Spinal cord (tissue), 10 donors: Measurements from ENCODE around the gene CLK1. TPM values are rescaled to one million over a fixed set of nuclear protein-coding genes. Genes with fewer than 3 reads are reported as not detected.
"Not testable (repeated sequence)": the region's sequence is repeated elsewhere in the genome, so short reads cannot be mapped to it uniquely, and the experiment has no call there.

Experiments used
- DNase-seq, 6 donors: peaks; one replicate each; pipeline versions ENCODE4 v3.0.0 to v3.0.0-alpha.2; 2013 to 2015; ENCODE audit warnings: low spot score in 6 of 6, low read depth in 4 of 6
- H3K27ac ChIP-seq: one replicate; pipeline ENCODE4 v1.5.1; 2013; ENCODE audit warnings: low read depth, low read length, control low read depth
- H3K27me3 ChIP-seq: one replicate; pipeline ENCODE4 v1.6.1; 2013; ENCODE audit warnings: low read length; ENCODE audit not compliant: control insufficient read depth, insufficient read depth
- H3K36me3 ChIP-seq: one replicate; pipeline ENCODE4 v1.6.1; 2013; ENCODE audit warnings: low read length; ENCODE audit not compliant: control insufficient read depth, insufficient read depth
- H3K4me1 ChIP-seq: one replicate; pipeline ENCODE4 v1.6.1; 2013; ENCODE audit warnings: low read length; ENCODE audit not compliant: control insufficient read depth, insufficient read depth
- H3K4me3 ChIP-seq: one replicate; pipeline ENCODE4 v1.5.1; 2013; ENCODE audit warnings: low read depth, low read length, control low read depth
- H3K9me3 ChIP-seq: one replicate; pipeline ENCODE4 v1.6.1; 2013; ENCODE audit warnings: low read length; ENCODE audit not compliant: control insufficient read depth, insufficient read depth
- WGBS: methylation state at CpG from one replicate; pipeline ENCODE4 v1.1.5; 2013; ENCODE audit warnings: missing lambda C conversion rate; ENCODE audit not compliant: insufficient coverage; 5-methylcytosine and 5-hydroxymethylcytosine counted together
- long read RNA-seq, 4 donors: transcript quantifications; one replicate each; lab custom pipeline, GENCODE V29; 2026
- polyA plus RNA-seq, 2 donors: library from polyadenylated mRNA; unstranded; fragments of 120-200 nt; gene quantifications; one replicate each; pipeline ENCODE4 v1.2.1, GENCODE V29; 2013; ENCODE audit not compliant: insufficient read length in 2 of 2
- total RNA-seq, 2 donors: library from RNA; depleted of rRNA in 1 of 2; stranded (reverse); fragments of 120-200 nt in 1 of 2; fragments of >200 nt in 1 of 2; gene quantifications; one replicate each; pipeline versions ENCODE4 v1.2.3 to v1.2.4, GENCODE V29; 2013 to 2014
- donor health status: healthy.

The CLK1 gene
- 100 to 1,000 TPM; 170 to 220 TPM for total RNA-seq
- 100 to 1,000 TPM; 203 to 207 TPM for polyA plus RNA-seq
- long read RNA-seq, donor 1, transcript CLK1-210 (11 exons, 3,208 nt) = major isoform, 42 of 145 reads
- long read RNA-seq, donor 1, transcript CLK1-201 (13 exons, 1,888 nt) = minor isoform, 17 of 145 reads
- long read RNA-seq, donor 1, transcript CLK1-208 (2 exons, 484 nt) = minor isoform, 6 of 145 reads
- long read RNA-seq, donor 1, partial matches to known transcripts = 69 of 145 reads
- long read RNA-seq, donor 1, other reads (novel, unspliced or antisense) = 0 of 145 reads
- long read RNA-seq, donor 2, partial matches to known transcripts = 8 of 15 reads
- long read RNA-seq, donor 2, other reads (novel, unspliced or antisense) = 0 of 15 reads
- long read RNA-seq, donor 3, partial matches to known transcripts = 13 of 27 reads
- long read RNA-seq, donor 3, other reads (novel, unspliced or antisense) = 0 of 27 reads
- long read RNA-seq, donor 4, transcript CLK1-208 (2 exons, 484 nt) = minor isoform, 14 of 253 reads
- long read RNA-seq, donor 4, transcript CLK1-210 (11 exons, 3,208 nt) = major isoform, 32 of 253 reads
- long read RNA-seq, donor 4, transcript CLK1-201 (13 exons, 1,888 nt) = minor isoform, 31 of 253 reads
- long read RNA-seq, donor 4, transcript CLK1-204 (12 exons, 1,682 nt) = minor isoform, 9 of 253 reads
- long read RNA-seq, donor 4, partial matches to known transcripts = 145 of 253 reads
- long read RNA-seq, donor 4, other reads (novel, unspliced or antisense) = 0 of 253 reads

DNA sequence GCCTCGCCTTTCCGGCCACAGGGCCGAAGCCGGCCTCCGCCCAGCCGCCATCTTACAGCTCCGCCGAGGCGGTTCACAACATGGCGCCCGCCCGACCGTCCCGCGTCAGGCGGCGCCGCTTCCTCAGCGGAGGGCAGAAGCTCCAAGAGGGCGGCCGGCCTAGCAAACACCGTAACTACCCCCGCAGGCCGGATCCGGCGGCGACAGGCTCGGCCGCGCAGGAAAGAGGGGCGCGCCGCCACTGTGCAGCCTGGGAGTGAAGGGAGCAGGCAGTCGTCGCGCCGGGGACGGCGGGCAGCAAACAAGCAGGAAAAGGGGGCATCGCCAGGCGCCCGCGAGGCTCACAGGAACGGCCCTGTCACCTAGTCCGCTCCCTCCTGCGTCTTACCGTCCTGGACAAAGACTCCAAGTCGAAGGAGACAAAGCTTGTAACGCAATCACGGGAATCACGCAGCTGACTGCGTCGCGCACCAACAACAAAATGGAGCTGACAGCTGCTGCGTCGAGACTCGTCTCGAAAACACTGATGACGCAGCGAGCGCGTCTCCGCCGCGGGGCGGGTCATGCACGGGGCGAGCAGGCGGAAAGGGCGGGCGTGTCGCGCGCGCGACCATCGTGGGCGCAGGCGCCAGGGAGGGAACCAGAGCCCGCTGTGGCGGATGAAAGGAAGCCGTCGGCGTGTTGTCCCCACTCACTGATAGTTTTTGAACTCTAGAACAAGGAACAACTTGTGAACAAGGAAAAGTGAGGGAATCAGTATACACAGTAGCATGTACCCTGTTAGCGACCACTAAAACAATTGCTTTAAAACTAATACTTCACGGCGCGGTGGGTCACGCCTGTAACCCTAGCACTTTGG, at the start of gene CLK1:
CLK1 (minus strand) TSS at position 483 of the 859 bp plus-strand sequence. CDS start 2,796 bp downstream, outside the sequence.
- H3K4me3 ChIP-seq = peak within 1 kb of the TSS; percentile 93
- no peaks in the 10 kb centered on the region for H3K36me3 ChIP-seq
- H3K27me3 ChIP-seq = no peaks in the 10 kb centered on the region
- no peaks in the 10 kb centered on the region for H3K9me3 ChIP-seq
- under 1% methylated on average over 82 of the region's 89 CpGs for WGBS
- peaks cover 4% of the 10 kb centered on the region for H3K4me1 ChIP-seq
- peak; percentile 89 to 98 (median 93) for DNase-seq
- H3K27ac ChIP-seq = peak within 1 kb of the TSS; percentile 99

DNA sequence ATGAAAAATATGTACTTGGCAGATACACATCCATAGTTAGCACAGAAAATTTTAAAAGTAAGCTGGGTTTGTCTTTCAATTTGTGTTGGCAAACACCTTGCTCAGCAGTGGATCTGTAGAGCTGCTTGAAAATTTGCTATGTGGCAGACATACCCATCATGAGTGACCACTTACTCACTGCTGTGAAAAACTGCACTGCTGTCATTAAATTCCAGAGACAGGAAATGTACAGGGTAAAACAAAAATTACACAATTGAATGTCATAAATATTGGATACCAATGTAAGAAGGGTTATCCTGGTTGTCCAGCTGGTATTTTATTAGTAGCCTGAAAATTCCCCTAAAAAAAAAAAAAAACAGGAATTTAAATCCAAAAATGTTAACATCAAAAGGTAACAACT, 49.2 kb upstream of the CLK1 start:
- Histone ChIP-seq H3K4me3 (no peak overlapping the region), H3K9me3 (no peaks in the 10 kb centered on the region), H3K4me1 (no peaks in the 10 kb centered on the region), H3K27ac (no peak overlapping the region), H3K36me3 (peaks cover 36% of the 10 kb centered on the region), H3K27me3 (no peaks in the 10 kb centered on the region)
- no peak for DNase-seq

DNA sequence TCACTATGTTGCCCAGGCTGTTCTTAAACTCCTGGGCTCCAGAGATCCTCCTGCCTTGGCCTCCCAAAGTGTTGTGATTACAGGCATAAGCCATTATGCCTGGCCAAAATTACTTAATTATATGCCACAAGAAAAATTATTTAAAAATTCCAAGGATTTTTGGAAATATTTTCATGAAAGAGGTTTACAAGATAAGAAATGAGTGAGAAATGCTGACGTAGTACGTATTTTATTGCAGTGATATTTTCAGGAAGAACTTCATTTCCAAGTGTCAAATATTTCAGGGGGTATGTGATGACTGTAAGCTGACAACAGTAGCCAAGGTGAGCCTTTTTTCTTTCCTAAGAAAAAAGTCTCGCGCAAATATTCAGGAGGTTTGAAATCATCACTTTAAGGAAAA, 45.5 kb upstream of the CLK1 start:
- H3K27me3 ChIP-seq = no peaks in the 10 kb centered on the region

DNA sequence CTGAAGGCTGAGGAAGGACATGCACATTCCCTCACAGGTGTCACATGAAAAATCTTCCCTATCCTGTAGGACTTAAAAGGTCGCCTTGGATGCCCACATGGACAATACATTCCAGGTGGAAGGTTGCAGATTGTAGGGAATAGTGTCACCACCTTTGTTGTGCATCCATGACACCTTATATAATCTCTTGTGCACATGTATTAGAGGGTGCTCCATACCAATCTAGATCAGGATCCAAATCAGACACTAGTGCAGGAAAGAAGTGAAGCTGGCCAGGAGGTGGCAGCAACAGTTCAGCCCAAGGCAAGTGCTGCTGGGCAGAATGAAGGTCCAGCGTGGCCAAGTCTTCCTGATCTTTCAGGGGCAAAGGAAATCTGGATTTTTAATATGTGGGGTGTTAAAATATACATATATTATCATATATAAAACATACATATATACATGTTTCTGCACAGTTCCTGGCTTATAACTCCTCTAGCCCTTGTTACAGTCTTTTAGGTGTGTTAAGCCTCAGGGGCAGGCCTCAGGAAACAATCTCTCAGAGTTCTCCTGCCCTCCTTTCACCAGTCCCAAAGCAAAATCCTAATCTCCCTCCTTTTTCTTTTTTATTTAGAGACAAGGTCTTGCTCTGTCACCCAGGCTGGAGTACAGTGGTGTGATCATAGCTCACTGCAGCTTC, 41.3 kb upstream of the CLK1 start:
- Histone ChIP-seq H3K36me3 (peaks cover 39% of the 10 kb centered on the region), H3K27ac (no peak overlapping the region), H3K9me3 (no peaks in the 10 kb centered on the region), H3K4me3 (no peak overlapping the region), H3K4me1 (no peaks in the 10 kb centered on the region), H3K27me3 (no peaks in the 10 kb centered on the region)
- no CpG with 5 or more reads among the region's 2 CpGs for WGBS
- DNase-seq = peak; percentile 15 to 80 (median 43)

More for the DNA sequence above, 45.5 kb upstream of the CLK1 start:
- H3K9me3 ChIP-seq = no peaks in the 10 kb centered on the region
- no peak for DNase-seq
- H3K36me3 ChIP-seq = peaks cover 39% of the 10 kb centered on the region
- no peaks in the 10 kb centered on the region for H3K4me1 ChIP-seq
- H3K4me3 ChIP-seq = no peak overlapping the region
- no peak overlapping the region for H3K27ac ChIP-seq
- 100% methylated on average over 1 of the region's 4 CpGs for WGBS

DNA sequence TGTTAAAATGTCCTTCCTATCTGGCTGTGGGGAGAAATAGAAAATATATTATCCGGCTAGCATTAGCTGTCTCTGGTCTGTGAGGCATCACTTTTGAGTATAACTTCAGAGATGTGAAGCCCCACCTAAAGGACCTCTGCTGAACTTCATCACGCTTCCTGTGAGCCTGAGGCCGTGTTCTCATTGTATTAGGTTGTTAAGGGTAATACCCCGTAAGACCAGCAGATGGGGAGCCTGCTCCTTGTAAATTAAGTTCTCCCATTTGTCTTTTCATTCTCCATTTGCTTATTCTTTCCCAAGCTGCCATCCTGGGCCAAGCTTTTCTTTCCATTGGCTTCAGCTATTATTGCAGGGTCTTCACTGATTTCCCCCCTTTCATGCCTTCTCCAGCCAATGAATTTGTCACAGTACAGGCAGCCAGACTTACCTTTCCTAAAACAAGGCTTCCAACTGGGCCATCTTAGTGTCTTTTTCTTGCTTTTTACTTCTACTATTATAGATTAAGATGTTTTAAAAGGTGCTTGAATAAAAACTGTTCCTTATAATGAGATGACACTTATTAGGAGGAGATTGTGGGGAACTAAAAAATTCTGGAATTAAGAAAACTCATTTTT, 37.1 kb upstream of the CLK1 start:
- Histone ChIP-seq H3K36me3 (peaks cover 24% of the 10 kb centered on the region), H3K4me3 (no peak overlapping the region), H3K27me3 (no peaks in the 10 kb centered on the region), H3K9me3 (no peaks in the 10 kb centered on the region), H3K27ac (no peak overlapping the region), H3K4me1 (no peaks in the 10 kb centered on the region)
- peak in 5 of 6 donors; percentile 29 to 90 (median 54) for DNase-seq
- WGBS = no CpG with 5 or more reads among the region's 4 CpGs

DNA sequence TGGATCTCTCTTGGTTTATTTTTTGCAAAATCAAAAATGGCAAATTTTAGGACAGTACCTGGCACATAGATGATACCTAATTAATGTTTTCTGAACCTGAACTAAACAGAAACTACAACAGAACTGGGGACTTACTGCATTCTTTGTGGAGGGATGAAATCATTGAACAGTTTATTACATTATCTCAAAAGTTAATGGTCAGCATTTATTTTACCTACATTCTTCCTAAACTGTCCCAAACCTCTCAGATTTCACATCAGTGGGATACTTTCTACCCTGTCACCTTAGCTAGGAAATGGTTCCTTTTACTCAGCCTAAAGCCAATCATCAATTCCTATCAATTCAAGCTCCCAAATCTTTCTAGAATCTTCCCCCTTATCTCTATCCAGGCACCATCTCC, 35.0 kb upstream of the CLK1 start:
- Histone ChIP-seq H3K27me3 (no peaks in the 10 kb centered on the region), H3K27ac (no peak overlapping the region), H3K36me3 (peaks cover 25% of the 10 kb centered on the region), H3K4me1 (no peaks in the 10 kb centered on the region), H3K9me3 (no peaks in the 10 kb centered on the region), H3K4me3 (no peak overlapping the region)
- no peak for DNase-seq

DNA sequence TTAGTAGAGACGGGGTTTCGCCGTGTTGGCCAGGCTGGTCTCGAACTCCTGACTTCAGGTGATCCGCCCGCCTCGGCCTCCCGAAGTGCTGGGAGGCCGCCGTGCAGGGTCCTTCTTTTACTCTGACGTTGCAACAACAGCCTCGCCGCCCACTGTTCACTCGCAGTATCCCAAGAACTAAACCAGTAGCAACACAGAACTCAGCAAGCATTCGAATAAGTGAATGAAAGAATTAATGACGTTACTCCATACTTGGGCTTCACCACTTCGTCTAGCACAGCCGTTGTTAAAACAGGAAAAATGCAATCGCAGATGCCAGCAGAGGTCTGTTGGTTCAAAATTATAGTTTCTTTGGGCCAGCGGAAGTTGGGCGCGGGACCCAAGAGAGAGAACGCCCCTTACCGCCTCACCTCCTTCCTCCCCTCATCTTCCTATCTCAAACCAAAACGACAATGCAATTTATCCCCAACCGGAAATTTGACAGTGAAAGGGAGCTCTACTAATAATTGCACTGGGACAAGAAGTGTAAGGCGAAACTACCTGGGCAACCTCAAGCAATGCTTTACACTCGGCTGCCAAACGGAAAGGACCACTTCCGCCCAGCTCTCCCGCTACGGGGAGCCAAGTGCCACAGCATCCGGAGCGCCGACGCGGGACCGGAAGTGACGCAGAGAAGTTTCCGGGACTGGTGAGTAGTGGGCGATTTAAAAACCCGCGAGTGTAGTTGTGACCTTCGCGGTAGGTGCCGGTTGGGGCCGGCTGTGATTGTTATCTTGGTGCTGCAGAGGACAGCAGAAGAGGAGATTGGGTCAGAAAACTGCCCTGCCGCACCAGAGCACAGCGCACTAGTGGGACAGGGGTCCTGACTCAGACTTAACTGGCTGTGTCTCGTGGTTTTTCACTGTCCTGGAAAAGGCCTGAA, 24.5 kb upstream of the CLK1 start, which contains the start of the genes NIF3L1 and PPIL3:
NIF3L1 (plus strand) TSS at position 668 of the 922 bp plus-strand sequence. CDS start 2,573 bp downstream, outside the sequence.
PPIL3 (minus strand) TSS at position 374 of the 922 bp plus-strand sequence. CDS start 1,462 bp downstream, outside the sequence.
- no peaks in the 10 kb centered on the region for H3K27me3 ChIP-seq
- DNase-seq = peak; percentile 93 to 99 (median 97)
- WGBS = under 1% methylated on average over 27 of the region's 50 CpGs

DNA sequence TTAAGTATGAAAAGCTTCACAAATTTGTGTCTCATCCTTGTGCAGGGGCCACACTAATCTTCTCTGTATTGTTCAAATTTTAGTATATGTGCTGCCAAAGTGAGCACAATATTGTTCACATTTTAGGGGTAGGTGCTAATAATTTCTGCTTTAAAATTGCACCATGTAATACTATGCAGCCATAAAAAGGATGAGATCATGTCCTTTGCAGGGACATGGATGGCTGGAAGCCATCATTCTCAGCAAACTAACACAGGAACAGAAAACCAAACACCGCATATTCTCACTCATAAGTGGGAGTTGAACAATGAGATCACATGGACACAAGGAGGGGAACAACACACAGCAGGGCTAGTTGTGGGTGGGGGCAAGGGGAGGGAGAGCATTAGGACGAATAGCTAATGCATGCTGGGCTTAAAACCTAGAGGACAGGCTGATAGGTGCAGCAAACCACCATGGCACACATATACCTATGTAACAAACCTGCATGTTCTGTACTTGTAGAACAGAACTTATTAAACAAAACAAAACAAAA, 17.3 kb upstream of the CLK1 start:
- not testable (repeated sequence) for H3K4me1 ChIP-seq, H3K27ac ChIP-seq, DNase-seq, H3K9me3 ChIP-seq, H3K27me3 ChIP-seq, H3K4me3 ChIP-seq
- WGBS = no CpG with 5 or more reads among the region's 2 CpGs
- peaks cover 43% of the 10 kb centered on the region for H3K36me3 ChIP-seq

More for the DNA sequence above, 24.5 kb upstream of the CLK1 start, which contains the start of the genes NIF3L1 and PPIL3:
- no peaks in the 10 kb centered on the region for H3K9me3 ChIP-seq
- H3K36me3 ChIP-seq = peaks cover 10% of the 10 kb centered on the region
- peak within 1 kb of the TSS; percentile 95 for H3K4me3 ChIP-seq
- peaks cover 20% of the 10 kb centered on the region for H3K4me1 ChIP-seq
- H3K27ac ChIP-seq = peak within 1 kb of the TSS; percentile 98
